ENCODE data around the gene WFIKKN1.
A peak's percentile ranks its signal among the peaks of the same experiment; 100 is the strongest.

The WFIKKN1 gene

GRCh38 chr16:667113-667779, 36.5 kb downstream of the WFIKKN1 start:
- Mint-ChIP-seq H3K27me3 (no peaks in the 10 kb centered on the region), H3K27ac (peak overlapping the region; percentile 65), H3K9me3 (no peaks in the 10 kb centered on the region), H3K4me3 (peak overlapping the region; percentile 76), H3K4me1 (peaks cover 7% of the 10 kb centered on the region), H3K36me3 (no peaks in the 10 kb centered on the region)

DNA sequence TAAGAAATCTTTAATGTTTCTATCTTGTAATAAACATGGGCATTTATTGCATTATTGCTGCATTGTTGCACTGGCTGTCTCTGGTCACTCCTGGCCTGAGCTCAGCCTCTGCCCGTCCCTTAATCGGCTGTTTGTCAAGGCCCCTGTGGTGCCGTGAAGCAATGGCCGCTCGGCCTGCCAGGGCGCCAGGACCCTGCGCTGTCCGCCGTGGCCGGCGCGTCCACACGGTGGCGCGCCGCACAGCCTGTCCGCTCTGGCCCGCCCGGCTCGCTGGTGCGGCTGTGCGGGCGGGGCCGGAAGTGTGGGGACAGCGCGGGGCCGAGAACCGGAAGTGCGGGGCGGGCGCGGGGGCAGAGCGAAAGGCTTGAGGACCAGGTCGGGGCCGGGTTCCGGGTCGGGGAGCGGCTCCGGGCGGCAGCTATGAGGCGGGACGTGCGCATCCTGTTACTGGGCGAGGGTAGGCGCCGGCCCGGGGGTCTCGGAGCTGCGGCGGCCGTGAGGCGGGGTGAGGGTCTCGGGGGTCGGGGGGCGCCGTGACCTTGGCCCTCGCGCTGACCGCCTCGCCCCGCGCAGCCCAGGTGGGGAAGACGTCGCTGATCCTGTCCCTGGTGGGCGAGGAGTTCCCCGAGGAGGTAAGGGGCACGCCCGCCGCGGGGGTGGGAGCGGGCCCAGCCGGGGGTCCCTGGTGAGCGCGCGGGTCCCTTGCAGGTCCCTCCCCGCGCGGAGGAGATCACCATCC, 37.2 kb downstream of the WFIKKN1 start, which contains the start of gene RHOT2:
TSS of gene RHOT2 (plus strand) at position 353 of the 739 bp plus-strand sequence. CDS start at position 421, 68 bp downstream.
- Mint-ChIP-seq H3K36me3 (no peaks in the 10 kb centered on the region), H3K9me3 (no peaks in the 10 kb centered on the region), H3K4me3 (peak within 1 kb of the TSS; percentile 76), H3K27ac (peak within 1 kb of the TSS; percentile 65), H3K4me1 (peaks cover 7% of the 10 kb centered on the region), H3K27me3 (no peaks in the 10 kb centered on the region)

DNA sequence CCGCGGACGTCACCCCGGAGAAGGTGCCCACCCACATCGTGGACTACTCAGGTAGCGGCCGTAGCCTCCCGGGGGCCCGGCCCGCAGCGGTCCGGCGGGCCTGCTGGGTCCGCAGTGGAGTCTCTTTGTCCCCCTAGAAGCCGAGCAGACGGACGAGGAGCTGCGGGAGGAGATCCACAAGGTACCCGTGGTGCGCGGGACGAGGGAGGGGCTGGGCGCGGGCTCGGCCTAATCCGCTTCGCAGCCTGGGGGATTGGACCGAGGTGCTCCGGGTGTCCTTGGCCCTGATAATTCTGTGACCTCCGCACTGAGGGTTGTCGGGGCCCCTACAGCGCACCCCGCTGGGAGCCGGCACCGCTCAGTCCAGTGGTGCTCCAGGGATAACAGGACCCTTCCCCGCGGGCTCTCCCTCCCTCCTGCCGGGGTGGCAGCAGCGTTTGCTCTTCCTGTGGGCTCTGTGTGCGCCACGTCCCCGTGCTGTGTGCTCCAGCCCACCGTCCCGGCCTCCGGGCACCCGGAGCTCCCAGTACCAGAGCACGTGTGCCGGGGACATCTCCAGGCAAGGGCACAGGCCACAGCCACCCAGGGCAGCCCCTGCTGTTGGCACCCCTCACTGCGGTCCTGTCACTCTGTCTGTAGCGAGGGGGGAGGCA, 37.9 kb downstream of the WFIKKN1 start:
- H3K27me3 Mint-ChIP-seq = no peaks in the 10 kb centered on the region
- peak overlapping the region; percentile 76 for H3K4me3 Mint-ChIP-seq
- peaks cover 7% of the 10 kb centered on the region for H3K4me1 Mint-ChIP-seq
- no peak overlapping the region for H3K27ac Mint-ChIP-seq
- no peaks in the 10 kb centered on the region for H3K36me3 Mint-ChIP-seq
- H3K9me3 Mint-ChIP-seq = no peaks in the 10 kb centered on the region

DNA sequence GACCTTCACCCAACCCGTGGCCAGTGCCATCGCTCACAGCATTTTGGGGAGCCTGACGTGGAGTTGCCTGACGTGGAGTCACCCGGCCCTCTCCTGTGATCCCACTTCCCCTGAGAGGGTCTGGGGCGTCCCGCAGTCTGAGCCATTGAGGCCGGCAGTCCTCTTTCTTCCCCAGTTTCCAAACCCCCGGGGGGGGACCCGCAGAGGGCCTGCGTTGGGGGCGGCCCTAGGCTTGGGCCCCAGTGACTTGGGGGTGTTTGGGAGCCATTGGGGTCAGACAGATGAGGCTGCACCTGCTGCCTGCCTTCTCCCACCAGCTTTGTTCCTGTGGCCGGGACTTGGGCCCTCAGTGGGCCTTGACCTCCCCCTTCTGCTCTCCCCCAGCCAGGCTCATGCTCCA, 38.9 kb downstream of the WFIKKN1 start:
- Mint-ChIP-seq H3K9me3 (no peaks in the 10 kb centered on the region), H3K4me1 (peaks cover 7% of the 10 kb centered on the region), H3K27ac (no peak overlapping the region), H3K4me3 (peak overlapping the region; percentile 76), H3K36me3 (no peaks in the 10 kb centered on the region), H3K27me3 (no peaks in the 10 kb centered on the region)

DNA sequence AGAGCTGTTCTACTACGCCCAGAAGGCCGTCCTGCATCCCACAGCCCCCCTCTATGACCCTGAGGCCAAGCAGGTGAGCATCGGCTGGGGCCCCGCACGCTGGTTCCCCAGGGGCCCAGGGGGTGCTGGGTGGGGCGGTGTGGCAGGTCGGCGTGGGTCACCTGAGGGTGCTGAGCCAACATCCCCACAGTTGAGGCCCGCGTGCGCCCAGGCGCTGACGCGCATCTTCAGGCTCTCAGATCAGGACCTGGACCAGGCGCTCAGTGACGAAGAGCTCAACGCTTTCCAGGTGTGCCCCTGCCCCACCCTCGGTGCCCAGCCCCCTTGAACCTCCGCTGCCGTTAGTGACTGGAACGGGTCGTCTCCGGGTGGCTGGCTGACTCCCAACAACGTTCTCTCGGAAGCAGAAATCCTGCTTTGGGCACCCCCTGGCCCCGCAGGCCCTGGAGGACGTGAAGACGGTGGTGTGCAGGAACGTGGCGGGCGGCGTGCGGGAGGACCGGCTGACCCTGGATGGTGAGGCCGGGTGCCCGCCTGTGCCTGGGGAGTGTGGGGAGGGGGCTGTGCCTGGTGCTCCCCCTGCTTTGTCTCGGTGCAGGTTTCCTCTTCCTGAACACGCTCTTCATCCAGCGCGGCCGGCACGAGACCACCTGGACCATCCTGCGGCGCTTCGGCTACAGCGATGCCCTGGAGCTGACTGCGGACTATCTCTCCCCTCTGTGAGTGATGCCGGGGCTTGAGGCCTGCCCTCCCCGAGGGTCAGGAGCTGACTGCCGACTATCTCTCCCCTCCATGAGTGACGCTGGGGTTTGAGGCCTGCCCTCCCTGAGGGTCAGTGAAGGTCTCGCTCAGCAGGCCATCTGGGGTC, 39.9 kb downstream of the WFIKKN1 start:
- no peak overlapping the region for H3K4me3 Mint-ChIP-seq
- H3K27ac Mint-ChIP-seq = no peak overlapping the region
- peaks cover 7% of the 10 kb centered on the region for H3K4me1 Mint-ChIP-seq
- H3K9me3 Mint-ChIP-seq = no peaks in the 10 kb centered on the region
- no peaks in the 10 kb centered on the region for H3K27me3 Mint-ChIP-seq
- H3K36me3 Mint-ChIP-seq = no peaks in the 10 kb centered on the region

- Mint-ChIP-seq H3K36me3 (no peaks in the 10 kb centered on the region), H3K4me3 (no peak overlapping the region), H3K27me3 (no peaks in the 10 kb centered on the region), H3K9me3 (no peaks in the 10 kb centered on the region), H3K27ac (no peak overlapping the region), H3K4me1 (peaks cover 7% of the 10 kb centered on the region)
Measured at GRCh38 chr16:671353-672131, 40.8 kb downstream of the WFIKKN1 start.

DNA sequence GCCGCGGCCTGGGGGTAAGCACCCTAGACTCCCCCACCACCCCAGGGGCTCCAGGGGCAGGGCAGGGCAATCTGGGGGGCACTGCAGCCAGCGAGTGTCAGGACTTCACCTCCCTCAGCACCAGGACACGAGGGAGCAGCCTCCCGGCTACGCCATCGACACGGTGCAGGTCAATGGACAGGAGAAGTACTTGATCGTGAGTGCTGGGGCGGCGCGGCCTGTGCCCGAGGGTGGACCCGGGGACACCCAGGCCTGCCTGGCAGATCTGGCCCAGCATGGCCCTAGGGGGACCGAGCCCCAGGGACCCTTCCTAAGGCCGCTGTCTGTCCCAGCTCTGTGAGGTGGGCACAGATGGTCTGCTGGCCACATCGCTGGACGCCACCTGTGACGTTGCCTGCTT, 41.6 kb downstream of the WFIKKN1 start:
- H3K9me3 Mint-ChIP-seq = no peaks in the 10 kb centered on the region
- no peak overlapping the region for H3K4me3 Mint-ChIP-seq
- H3K4me1 Mint-ChIP-seq = peaks cover 7% of the 10 kb centered on the region
- H3K27ac Mint-ChIP-seq = no peak overlapping the region
- H3K27me3 Mint-ChIP-seq = peaks cover 1% of the 10 kb centered on the region
- no peaks in the 10 kb centered on the region for H3K36me3 Mint-ChIP-seq

DNA sequence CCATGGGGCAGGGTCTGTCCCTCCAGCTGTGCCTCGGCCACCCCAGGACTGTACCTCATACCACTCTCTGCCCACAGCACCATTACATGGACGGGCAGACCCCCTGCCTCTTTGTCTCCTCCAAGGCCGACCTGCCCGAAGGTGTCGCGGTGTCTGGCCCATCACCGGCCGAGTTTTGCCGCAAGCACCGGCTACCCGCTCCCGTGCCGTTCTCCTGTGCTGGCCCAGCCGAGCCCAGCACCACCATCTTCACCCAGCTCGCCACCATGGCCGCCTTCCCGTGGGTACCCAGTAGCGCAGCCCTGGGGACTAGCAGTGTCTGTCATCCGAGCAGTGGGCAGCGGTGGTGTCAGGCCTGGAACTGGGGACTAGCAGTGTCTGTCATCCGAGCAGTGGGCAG, 42.1 kb downstream of the WFIKKN1 start:
- Mint-ChIP-seq H3K4me3 (no peak overlapping the region), H3K9me3 (no peaks in the 10 kb centered on the region), H3K4me1 (peaks cover 4% of the 10 kb centered on the region), H3K27me3 (peaks cover 1% of the 10 kb centered on the region), H3K27ac (no peak overlapping the region), H3K36me3 (no peaks in the 10 kb centered on the region)

DNA sequence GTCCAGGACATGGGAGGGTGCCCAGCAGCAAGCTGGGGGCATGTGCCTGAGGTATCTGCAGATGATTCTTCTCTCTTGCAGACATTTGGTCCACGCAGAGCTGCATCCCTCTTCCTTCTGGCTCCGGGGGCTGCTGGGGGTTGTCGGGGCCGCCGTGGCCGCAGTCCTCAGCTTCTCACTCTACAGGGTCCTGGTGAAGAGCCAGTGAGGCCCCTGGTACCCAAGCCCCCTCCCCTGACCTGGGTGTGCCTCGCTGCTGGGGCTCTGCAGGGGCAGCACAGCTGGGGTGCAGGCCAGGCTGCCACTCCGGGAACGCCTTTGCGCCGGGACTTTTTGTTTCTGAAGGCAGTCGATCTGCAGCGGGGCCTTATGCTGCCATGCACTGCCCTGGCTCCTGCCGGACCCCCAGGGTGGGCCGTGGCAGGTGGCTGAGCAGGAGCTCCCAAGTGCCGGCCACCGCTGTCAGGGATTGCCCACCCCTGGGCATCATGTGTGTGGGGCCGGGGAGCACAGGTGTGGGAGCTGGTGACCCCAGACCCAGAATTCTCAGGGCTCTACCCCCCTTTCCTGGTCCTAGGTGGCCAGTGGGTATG, 42.7 kb downstream of the WFIKKN1 start:
- H3K27ac Mint-ChIP-seq = no peak overlapping the region
- H3K4me1 Mint-ChIP-seq = peaks cover 4% of the 10 kb centered on the region
- no peaks in the 10 kb centered on the region for H3K9me3 Mint-ChIP-seq
- H3K4me3 Mint-ChIP-seq = no peak overlapping the region
- H3K36me3 Mint-ChIP-seq = no peaks in the 10 kb centered on the region
- peaks cover 1% of the 10 kb centered on the region for H3K27me3 Mint-ChIP-seq

DNA sequence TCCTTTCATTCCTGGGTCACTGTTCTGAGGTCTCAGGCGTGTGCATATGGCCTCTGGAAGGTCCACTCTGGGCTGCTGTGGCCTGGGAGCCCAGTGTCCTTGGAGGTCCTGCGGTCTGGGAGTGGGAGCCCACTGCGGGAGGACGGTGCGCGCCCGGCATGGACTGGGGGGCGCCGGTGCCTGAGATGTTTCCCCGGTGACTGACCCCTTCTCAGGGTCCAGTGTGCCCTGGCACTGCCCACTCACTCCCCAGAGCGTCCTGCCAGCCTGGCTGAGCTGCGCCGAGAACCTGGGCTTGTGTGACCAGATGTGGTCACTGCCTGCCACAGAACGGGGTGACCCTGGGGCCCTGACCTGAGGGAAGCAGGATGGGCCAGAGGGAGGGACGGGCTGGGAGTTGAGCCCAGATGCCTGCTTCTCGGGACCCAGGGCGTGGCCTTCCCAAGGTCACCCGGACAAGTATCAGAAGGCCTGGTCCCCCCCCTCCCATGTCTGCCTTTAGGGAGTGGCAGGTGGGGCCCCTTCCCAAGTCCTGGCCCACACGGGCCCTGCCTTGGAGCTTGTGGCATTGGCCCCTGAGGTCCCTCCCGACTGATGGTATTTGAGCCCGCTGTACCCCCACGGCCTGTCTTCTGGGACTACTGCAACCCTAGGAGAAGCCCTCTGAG, 43.6 kb downstream of the WFIKKN1 start:
- H3K27me3 Mint-ChIP-seq = peaks cover 1% of the 10 kb centered on the region
- H3K4me3 Mint-ChIP-seq = no peak overlapping the region
- H3K4me1 Mint-ChIP-seq = peaks cover 10% of the 10 kb centered on the region
- H3K9me3 Mint-ChIP-seq = no peaks in the 10 kb centered on the region
- H3K27ac Mint-ChIP-seq = no peak overlapping the region
- no peaks in the 10 kb centered on the region for H3K36me3 Mint-ChIP-seq

GRCh38 chr16:674968-675883, 44.4 kb downstream of the WFIKKN1 start, which contains the start of gene RHBDL1:
TSS of gene RHBDL1 (plus strand) at chr16:675671. CDS start at chr16:675791, 120 bp downstream.
- H3K27me3 Mint-ChIP-seq = peaks cover 1% of the 10 kb centered on the region

DNA sequence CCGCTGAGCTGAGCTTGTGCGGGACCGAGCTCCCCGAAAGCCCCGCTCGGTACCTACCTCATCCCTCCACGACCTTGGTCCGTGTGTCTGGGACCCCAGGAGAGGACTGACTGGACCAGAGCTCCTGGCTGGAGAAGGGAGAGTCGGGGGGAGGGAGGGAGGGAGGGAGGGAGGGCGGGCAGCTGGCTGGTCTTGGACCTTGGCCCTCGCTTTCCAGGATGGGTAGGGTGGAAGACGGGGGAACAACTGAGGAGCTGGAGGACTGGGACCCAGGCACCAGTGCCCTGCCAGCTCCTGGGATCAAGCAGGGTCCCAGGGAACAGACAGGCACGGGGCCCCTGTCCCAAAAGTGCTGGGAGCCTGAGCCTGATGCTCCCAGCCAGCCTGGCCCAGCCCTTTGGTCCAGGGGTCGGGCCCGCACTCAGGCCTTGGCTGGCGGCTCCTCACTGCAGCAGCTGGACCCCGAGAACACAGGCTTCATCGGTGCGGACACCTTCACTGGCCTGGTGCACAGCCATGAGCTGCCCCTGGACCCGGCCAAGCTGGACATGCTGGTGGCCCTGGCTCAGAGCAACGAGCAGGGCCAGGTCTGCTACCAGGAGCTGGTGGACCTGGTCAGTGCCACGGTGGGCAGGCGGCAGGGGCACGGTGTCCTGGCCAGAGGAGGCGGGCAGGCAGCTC, 45.2 kb downstream of the WFIKKN1 start:
- Mint-ChIP-seq H3K27ac (no peak overlapping the region), H3K4me1 (peaks cover 11% of the 10 kb centered on the region), H3K36me3 (no peaks in the 10 kb centered on the region), H3K27me3 (peaks cover 1% of the 10 kb centered on the region), H3K4me3 (no peak overlapping the region), H3K9me3 (no peaks in the 10 kb centered on the region)

More at GRCh38 chr16:674968-675883, 44.4 kb downstream of the WFIKKN1 start, which contains the start of gene RHBDL1:
- no peaks in the 10 kb centered on the region for H3K36me3 Mint-ChIP-seq
- H3K9me3 Mint-ChIP-seq = no peaks in the 10 kb centered on the region
- H3K27ac Mint-ChIP-seq = no peak within 1 kb of the TSS
- peaks cover 9% of the 10 kb centered on the region for H3K4me1 Mint-ChIP-seq
- H3K4me3 Mint-ChIP-seq = peak within 1 kb of the TSS; percentile 11

- H3K9me3 Mint-ChIP-seq = no peaks in the 10 kb centered on the region
- peaks cover 1% of the 10 kb centered on the region for H3K27me3 Mint-ChIP-seq
- H3K4me1 Mint-ChIP-seq = peaks cover 16% of the 10 kb centered on the region
- no peaks in the 10 kb centered on the region for H3K36me3 Mint-ChIP-seq
- no peak overlapping the region for H3K4me3 Mint-ChIP-seq
- H3K27ac Mint-ChIP-seq = no peak overlapping the region
Measured at GRCh38 chr16:676565-676902, 45.7 kb downstream of the WFIKKN1 start.
